Umbilical cord (tissue), 2 donors: ENCODE measurements around the gene MPC1. TPM values are rescaled to one million over a fixed set of nuclear protein-coding genes. Genes with fewer than 3 reads are reported as not detected.
"Not testable (repeated sequence)": the region's sequence is repeated elsewhere in the genome, so short reads cannot be mapped to it uniquely, and the experiment has no call there.

Source experiments
- DNase-seq: peaks from one replicate; pipeline ENCODE4 v3.0.0-alpha.2; 2015; ENCODE audit warnings: low spot score
- total RNA-seq: library from RNA; depleted of rRNA; stranded (reverse); fragments of >200 nt; gene quantifications from one replicate; pipeline ENCODE4 v1.2.3, GENCODE V29; 2014; ENCODE audit warnings: low replicate concordance; ENCODE audit not compliant: insufficient read depth

MPC1 gene
- total RNA-seq, 1 donor from 2014 or later, result 36.4 TPM

GRCh38 chr6:166345672-166346071, 37.1 kb downstream of the MPC1 start:
- DNase-seq, result not testable (repeated sequence)

- DNase-seq, result not testable (repeated sequence)
Measured at GRCh38 chr6:166344921-166345320, 37.8 kb downstream of the MPC1 start.

- no peak for DNase-seq
Measured at GRCh38 chr6:166344240-166344639, 38.5 kb downstream of the MPC1 start.

- DNase-seq, result no peak
Measured at GRCh38 chr6:166343150-166343487, 39.6 kb downstream of the MPC1 start.

GRCh38 chr6:166342349-166343149, 40.2 kb downstream of the MPC1 start, which contains the start of gene SFT2D1:
TSS of gene SFT2D1 (minus strand) at chr6:166342545. CDS start at chr6:166342481, 64 bp downstream.
- peak; percentile 87 for DNase-seq

GRCh38 chr6:166341977-166342348, 40.8 kb downstream of the MPC1 start:
- no peak for DNase-seq

GRCh38 chr6:166341464-166341863, 41.3 kb downstream of the MPC1 start:
- DNase-seq, result no peak

- no peak for DNase-seq
Measured at GRCh38 chr6:166338854-166339253, 43.9 kb downstream of the MPC1 start.

- no peak for DNase-seq
Measured at GRCh38 chr6:166336847-166337246, 45.9 kb downstream of the MPC1 start.

- no peak for DNase-seq
Measured at GRCh38 chr6:166335378-166336302, 47.1 kb downstream of the MPC1 start.

- DNase-seq, result no peak
Measured at GRCh38 chr6:166334878-166335277, 47.9 kb downstream of the MPC1 start.

GRCh38 chr6:166333172-166333995, 49.4 kb downstream of the MPC1 start:
- no peak for DNase-seq

GRCh38 chr6:166331503-166332415, 51.0 kb downstream of the MPC1 start:
- DNase-seq, result no peak

- no peak for DNase-seq
Measured at GRCh38 chr6:166330612-166331011, 52.1 kb downstream of the MPC1 start.

- no peak for DNase-seq
Measured at GRCh38 chr6:166325383-166326042, 57.2 kb downstream of the MPC1 start.

- DNase-seq, result no peak
Measured at GRCh38 chr6:166323395-166323794, 59.3 kb downstream of the MPC1 start.

GRCh38 chr6:166318649-166319600, 63.8 kb downstream of the MPC1 start:
- DNase-seq, result no peak

GRCh38 chr6:166318227-166318626, 64.5 kb downstream of the MPC1 start:
- DNase-seq, result no peak
